ENCODE results near the gene PIMREG.
"Not testable (repeated sequence)": the region's sequence is repeated elsewhere in the genome, so short reads cannot be mapped to it uniquely, and the experiment has no call there.

Gene PIMREG

DNA sequence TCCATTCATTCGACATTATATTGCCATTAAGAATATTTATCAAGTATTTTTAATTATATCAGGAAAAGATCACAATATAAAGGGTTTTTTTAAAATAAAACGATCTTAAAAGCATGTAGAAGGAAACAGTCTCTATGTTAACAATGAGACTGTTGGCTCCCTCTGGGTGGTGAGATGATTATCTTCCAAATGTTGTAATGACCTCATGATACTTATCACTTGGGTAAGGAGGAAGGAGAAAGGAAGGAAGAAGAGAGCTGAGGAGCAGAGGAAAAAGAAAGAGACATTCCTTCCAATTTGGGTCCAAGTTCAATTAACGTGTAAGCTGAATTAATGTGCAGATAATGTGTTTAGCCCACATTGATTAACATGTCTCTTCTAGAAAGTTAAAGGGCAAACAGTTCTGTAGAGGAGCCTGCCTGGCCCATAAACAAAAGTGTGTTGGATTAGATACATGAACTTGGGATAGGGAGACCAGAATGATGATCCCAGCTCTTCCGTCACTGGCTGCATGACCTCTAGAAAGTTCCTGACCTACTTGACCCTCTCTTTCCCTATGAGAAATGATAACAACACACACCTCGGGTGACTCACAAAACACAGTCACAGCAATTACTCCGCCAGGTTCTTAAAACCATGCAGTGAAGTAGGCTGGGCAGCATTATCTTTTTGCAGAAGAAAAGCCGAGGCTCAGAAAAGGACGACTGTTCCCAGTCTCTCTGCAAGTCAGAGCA, 32.0 kb downstream of the PIMREG start:
- DNase-seq (ENCODE audit: low read depth in 2 of 3, low spot score in 1 of 3), result no peak

- no peak for DNase-seq (ENCODE audit: low read depth in 2 of 3, low spot score in 1 of 3)
Measured at GRCh38 chr17:6476810-6477179, 32.5 kb downstream of the PIMREG start.

- no peak for DNase-seq (ENCODE audit: low read depth in 2 of 3, low spot score in 1 of 3)
Measured at GRCh38 chr17:6477831-6478383, 33.7 kb downstream of the PIMREG start.

DNA sequence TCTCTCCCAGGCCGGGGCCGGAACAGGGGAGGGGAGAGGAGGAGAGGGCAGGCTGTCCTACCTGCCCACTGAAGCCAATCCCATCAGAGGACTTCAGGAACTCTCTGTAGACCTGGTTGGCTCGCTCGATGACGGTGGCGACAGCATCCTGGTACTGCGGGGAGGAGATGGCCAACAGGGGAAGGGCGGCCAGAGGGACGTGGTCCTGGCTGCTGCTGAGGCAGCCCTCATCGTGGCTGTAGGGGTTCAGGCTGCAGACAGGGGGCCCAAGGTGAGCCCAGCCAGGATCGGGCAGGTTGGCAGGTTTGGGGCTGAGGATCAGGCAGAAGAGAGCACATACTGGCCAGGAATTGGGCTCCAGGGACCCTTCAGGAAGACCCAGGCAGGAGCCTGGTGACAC, 34.2 kb downstream of the PIMREG start:
- DNase-seq (ENCODE audit: low read depth in 2 of 3, low spot score in 1 of 3), result no peak

DNA sequence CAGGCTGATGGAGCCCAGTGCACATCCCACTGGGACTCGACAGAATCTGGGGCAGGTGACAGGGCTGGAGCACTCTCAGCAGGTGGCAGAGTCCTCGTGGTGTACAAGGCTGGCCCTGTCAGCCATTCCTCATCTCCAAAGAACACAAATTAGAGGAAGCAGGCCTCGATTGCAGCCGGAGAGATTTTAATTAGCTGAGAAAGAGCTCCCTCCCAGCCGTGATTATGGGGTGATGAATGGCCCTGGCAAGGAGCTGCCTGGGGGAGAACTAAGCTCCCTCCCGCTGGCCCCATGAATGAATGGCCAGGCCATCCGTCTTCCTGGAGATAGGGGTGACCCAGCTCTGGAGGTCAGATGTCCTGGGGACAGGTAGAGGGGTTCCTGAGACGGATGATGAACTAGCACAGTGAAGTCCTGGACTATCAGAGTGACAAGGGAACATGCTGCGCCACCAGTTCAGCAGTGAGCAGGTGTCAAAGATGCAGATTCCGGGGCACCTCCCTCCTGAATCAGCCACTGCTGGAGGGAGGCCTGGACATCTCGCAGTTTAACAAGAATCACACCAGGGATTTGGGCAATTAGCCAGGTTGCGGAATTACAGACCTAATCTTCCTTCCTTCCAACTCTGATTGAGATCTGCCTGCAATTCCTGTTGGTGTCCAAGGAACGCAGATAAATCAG, 35.5 kb downstream of the PIMREG start:
- DNase-seq (ENCODE audit: low read depth in 2 of 3, low spot score in 1 of 3), result no peak

DNA sequence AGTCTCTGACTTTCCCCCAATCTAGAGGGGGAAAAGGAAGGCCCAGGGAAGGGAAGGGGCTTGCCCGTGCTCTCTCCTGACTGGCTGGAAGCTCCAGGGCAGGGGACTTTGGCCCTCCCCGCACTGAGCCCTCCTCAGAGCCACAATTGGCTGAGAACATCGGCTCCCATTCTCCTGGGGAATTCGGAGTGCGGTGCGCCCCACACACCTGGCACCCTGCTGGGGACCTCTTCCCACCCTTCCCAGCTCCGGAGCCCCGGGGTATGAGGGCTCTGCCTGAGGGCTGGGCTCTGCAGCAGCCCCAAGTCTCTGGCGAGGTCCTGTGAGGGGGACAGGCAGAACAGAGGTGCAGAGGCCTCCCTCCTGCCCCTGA, 36.0 kb downstream of the PIMREG start:
- DNase-seq (ENCODE audit: low read depth in 2 of 3, low spot score in 1 of 3), result no peak

GRCh38 chr17:6482105-6482455, 37.8 kb downstream of the PIMREG start:
- no peak for DNase-seq (ENCODE audit: low read depth in 2 of 3, low spot score in 1 of 3)

GRCh38 chr17:6482796-6483195, 38.5 kb downstream of the PIMREG start:
- DNase-seq (ENCODE audit: low read depth in 2 of 3, low spot score in 1 of 3), result not testable (repeated sequence)

GRCh38 chr17:6483507-6483906, 39.3 kb downstream of the PIMREG start:
- DNase-seq (ENCODE audit: low read depth in 2 of 3, low spot score in 1 of 3), result no peak

DNA sequence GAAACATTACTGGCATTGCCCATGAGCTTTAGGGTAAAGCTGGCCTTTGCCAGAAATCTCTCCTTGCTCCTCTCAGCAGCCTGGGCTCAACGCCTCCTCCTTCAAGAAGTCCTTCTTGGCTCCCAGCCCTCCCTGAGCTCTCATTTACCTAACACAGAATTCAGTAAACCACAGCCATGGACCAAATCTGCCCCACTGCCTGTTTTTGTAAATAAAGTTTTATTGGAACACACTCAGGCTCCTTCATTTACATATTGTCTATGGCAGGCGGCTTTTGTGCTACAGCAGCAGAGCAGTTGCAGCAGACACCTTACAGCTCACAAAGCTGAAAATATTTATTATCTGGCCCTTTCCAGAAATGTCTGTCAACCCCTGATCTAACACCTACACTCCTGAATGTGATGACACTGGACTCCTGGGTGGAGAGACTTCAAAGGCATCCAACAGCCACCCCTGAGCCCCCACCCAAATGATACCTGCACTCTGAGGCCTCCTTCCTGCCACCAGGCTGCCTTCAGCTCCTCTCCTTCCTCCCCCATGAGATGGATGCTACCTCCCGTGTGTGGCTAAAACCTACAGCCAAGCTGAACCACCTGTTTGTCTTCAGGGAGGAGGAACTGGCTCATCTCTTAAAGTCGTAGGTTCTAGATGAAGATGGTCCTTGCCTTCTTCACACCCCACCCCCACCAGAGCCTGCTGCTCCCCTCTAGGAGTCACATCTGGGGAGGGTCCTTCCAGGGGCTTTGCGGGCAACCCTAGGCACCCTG, 41.6 kb downstream of the PIMREG start:
- DNase-seq (ENCODE audit: low read depth in 2 of 3, low spot score in 1 of 3), result no peak

DNA sequence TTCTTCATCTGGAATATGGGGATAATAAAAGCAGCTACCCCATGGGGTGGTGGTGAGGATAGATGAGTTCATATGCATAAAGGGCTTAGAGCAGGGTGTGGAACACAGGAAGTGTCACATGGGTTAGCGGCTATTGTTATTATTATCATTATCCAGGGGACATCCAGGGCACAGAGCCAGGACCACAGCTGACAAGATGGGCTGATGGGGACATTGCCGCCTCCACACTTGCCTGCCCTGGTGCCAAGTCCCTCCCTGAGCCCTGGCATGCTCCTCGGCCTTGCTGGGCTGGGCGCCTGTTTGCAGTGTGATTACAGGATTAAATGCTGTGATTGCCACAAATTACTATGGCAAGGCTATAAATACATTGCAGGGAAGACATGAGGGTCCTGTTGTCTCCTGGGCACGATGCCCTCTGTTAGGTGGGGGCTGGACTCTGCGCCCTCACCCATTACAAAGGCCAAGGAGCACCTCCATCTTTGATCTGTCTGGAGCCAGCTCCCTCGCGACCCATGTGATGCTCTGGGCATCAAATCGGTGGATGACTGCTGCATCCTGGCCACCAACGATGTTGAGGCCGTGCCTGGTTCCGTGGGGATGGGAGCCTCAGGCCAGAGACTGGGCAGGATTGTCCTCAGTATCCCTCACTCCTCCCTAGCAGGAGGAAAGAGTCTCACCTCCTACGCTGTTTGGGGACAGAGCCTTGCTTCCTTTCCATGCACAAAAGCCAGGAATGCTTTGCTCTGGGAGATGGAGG, 43.2 kb downstream of the PIMREG start:
- no peak for DNase-seq (ENCODE audit: low read depth in 2 of 3, low spot score in 1 of 3)

- no peak for DNase-seq (ENCODE audit: low read depth in 2 of 3, low spot score in 1 of 3)
Measured at GRCh38 chr17:6488008-6488539, 43.8 kb downstream of the PIMREG start.

DNA sequence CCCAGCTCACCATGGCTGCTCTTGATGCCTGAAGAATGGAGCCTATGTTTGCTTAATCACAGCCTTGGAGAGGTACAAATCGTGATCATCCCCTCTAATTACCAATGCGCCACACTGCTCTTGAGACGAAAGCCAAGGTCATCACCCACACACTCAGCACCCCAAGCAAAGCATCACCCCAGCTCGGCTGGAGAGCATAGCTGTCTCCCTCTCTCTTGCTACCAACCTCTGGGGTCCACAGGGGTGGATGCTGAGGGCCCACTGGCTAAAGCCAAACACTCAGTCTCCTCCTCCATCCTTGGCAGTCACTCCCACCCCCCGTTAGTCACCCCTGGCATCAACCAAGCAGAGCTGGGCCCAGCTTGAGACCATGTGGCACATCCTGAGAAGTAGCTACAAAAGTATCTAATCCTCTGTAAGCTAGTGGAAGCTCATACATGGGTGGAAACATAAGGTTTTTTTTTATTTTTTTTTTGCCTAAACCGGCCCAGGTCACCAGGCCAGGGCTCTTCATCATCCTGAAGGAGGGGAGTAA, 44.8 kb downstream of the PIMREG start:
- DNase-seq (ENCODE audit: low read depth in 2 of 3, low spot score in 1 of 3), result no peak

DNA sequence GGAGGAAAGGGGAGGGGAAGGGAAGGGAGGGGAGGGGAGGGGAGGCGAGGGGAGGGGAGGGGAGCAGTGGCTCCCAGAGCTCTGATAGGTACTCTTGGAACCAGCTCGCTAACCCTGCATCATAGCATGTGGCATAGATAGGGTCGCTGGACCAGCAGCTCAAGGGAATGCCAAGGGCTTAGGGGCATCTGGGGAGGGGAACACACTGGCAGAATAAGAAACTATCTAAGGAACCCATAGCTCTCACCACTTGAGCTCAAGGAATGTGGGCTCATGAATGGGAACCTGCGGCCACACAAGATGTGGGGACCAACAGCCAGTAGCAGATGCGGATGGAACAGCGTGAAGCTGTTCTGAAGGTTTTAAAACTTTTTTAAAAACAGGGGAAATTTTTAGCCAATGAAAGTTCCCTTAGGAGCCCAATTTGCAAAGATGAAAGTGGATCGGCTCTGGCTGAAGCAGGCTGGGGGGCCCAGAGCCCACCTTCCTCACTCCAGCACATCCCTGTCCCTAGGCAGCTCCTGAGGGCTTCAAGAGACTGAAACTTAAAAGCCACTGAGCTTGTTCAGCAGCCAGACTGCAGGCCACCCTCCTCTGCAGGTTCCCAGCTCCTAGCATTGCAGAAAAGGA, 46.9 kb downstream of the PIMREG start:
- DNase-seq (ENCODE audit: low read depth in 2 of 3, low spot score in 1 of 3), result no peak

GRCh38 chr17:6492892-6493674, 48.8 kb downstream of the PIMREG start:
- DNase-seq (ENCODE audit: low read depth in 2 of 3, low spot score in 1 of 3), result no peak

- no peak for DNase-seq (ENCODE audit: low read depth in 2 of 3, low spot score in 1 of 3)
Measured at GRCh38 chr17:6494239-6494941, 50.1 kb downstream of the PIMREG start.

- DNase-seq (ENCODE audit: low read depth in 2 of 3, low spot score in 1 of 3), result no peak
Measured at GRCh38 chr17:6495450-6496115, 51.3 kb downstream of the PIMREG start.

DNA sequence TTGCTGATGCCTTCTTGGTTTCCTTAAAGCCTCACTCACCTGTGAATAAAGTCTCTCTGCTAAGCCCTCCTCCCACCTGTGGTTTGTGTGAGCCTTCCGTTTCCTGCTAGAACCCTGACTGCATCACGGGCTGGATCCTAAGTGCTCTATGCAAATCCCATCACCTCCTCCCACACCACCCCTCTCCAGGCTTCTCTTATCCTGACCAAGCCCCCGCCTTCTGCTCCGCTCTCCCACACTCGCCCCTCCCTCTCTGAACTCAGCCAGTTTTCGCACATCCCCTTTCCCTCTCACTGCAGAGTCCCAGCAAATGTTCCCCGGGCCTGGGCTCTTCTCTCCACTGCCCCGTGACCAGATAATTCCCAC, 51.8 kb downstream of the PIMREG start:
- DNase-seq (ENCODE audit: low read depth in 2 of 3, low spot score in 1 of 3), result no peak
